Calu3 (cell line): ENCODE data around the gene BATF3. TPM values are rescaled to one million over a fixed set of nuclear protein-coding genes. Genes with fewer than 3 reads are reported as not detected.

Experiments
- BruUV-seq: library from RNA; stranded (reverse); fragments of 400-500 nt; replicated peaks from 2 replicates; lab custom pipeline; 2021; lab: Mats Ljungman, UMichigan
- CTCF ChIA-PET: fragments of 300-600 bp; sonication (Branson Sonifier 250); formaldehyde crosslinking; loops from one replicate; lab custom pipeline; 2022; ENCODE audit warnings: antibody characterized with exemption; lab: Charles Lee
- DNase-seq: peaks from one replicate; pipeline ENCODE4 v3.0.0; 2022
- H3K27ac Mint-ChIP-seq: one replicate; pipeline ENCODE4 v1.8.0; 2022; ENCODE audit warnings: mixed read lengths; ENCODE audit not compliant: unreplicated experiment
- H3K27me3 Mint-ChIP-seq: one replicate; pipeline ENCODE4 v1.8.0; 2022; ENCODE audit warnings: mixed read lengths; ENCODE audit not compliant: unreplicated experiment
- H3K36me3 Mint-ChIP-seq: one replicate; pipeline ENCODE4 v1.8.0; 2022; ENCODE audit warnings: mild to moderate bottlenecking, moderate library complexity, mixed read lengths; ENCODE audit not compliant: insufficient read depth, unreplicated experiment
- H3K4me1 Mint-ChIP-seq: one replicate; pipeline ENCODE4 v1.8.0; 2022; ENCODE audit warnings: mild to moderate bottlenecking, low read depth, mixed read lengths; ENCODE audit not compliant: unreplicated experiment
- H3K4me3 Mint-ChIP-seq: one replicate; pipeline ENCODE4 v1.8.0; 2022; ENCODE audit warnings: mild to moderate bottlenecking, low read depth, moderate library complexity, mixed read lengths; ENCODE audit not compliant: unreplicated experiment
- H3K9me3 Mint-ChIP-seq: one replicate; pipeline ENCODE4 v1.8.0; 2022; ENCODE audit warnings: low read depth, mixed read lengths; ENCODE audit not compliant: unreplicated experiment
- CTCF ChIP-seq: fragments of 200-600 bp; IDR thresholded peaks from one replicate; pipeline ENCODE4 v1.8.0; 2022; ENCODE audit warnings: antibody characterized with exemption; ENCODE audit not compliant: unreplicated experiment
- intact Hi-C: fragments of 100-400 bp; cut with micrococcal nuclease; formaldehyde crosslinking; loops from one replicate; pipeline ENCODE4 v1.10.0; 2022; ENCODE audit not compliant: unreplicated experiment
- total RNA-seq: library from RNA; stranded (reverse); gene quantifications from 2 replicates; pipeline ENCODE4 v1.2.3, GENCODE V29; 2022

Gene BATF3
- total RNA-seq, 1 experiment from 2014 or later: 0.90 TPM

- BruUV-seq: no TSS peak
- no peak for TF ChIP-seq CTCF
- H3K36me3 Mint-ChIP-seq: no peaks in the 10 kb centered on the region
- no peaks in the 10 kb centered on the region for H3K4me1 Mint-ChIP-seq
- H3K9me3 Mint-ChIP-seq: no peaks in the 10 kb centered on the region
- intact Hi-C loops: no loop called here
- no peak overlapping the region for H3K4me3 Mint-ChIP-seq
- CTCF ChIA-PET: interaction anchor here (0.6 kb wide), 1 partner anchor 1114 kb away, joined by 3 read pairs; no protein-coding TSS in a partner anchor
- H3K27me3 Mint-ChIP-seq: peaks cover 36% of the 10 kb centered on the region
- no peak for DNase-seq
- no peak overlapping the region for H3K27ac Mint-ChIP-seq
Observed at GRCh38 chr1:212684076-212684475, 15.6 kb downstream of the BATF3 start.

DNA sequence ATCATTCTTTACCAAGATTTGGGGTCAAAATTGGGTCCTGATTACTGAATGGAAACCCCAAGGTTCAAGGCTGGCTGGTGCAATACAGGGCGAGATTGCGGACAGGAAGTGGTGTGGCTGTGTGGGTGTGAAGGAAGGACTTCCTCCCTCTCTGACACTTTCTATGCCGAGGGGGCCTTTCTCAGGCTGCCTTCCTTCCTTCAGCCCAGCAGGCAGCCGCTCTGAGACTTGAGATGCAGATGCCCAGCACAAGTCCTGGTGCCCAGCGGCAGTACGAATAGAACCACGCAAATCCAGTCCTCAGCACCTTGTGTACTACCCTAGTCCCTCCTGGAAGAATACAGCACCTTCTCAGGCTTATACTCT is 16.3 kb downstream of the BATF3 start:
- no peaks in the 10 kb centered on the region for H3K9me3 Mint-ChIP-seq
- CTCF ChIA-PET: interaction anchor here (0.6 kb wide), 1 partner anchor 1113 kb away, joined by 3 read pairs; no protein-coding TSS in a partner anchor
- no peak overlapping the region for H3K4me3 Mint-ChIP-seq
- H3K27ac Mint-ChIP-seq: no peak overlapping the region
- no peak for TF ChIP-seq CTCF
- H3K27me3 Mint-ChIP-seq: peaks cover 42% of the 10 kb centered on the region
- BruUV-seq: no TSS peak
- intact Hi-C loops: no loop called here
- no peaks in the 10 kb centered on the region for H3K4me1 Mint-ChIP-seq
- DNase-seq: no peak
- no peaks in the 10 kb centered on the region for H3K36me3 Mint-ChIP-seq

DNA sequence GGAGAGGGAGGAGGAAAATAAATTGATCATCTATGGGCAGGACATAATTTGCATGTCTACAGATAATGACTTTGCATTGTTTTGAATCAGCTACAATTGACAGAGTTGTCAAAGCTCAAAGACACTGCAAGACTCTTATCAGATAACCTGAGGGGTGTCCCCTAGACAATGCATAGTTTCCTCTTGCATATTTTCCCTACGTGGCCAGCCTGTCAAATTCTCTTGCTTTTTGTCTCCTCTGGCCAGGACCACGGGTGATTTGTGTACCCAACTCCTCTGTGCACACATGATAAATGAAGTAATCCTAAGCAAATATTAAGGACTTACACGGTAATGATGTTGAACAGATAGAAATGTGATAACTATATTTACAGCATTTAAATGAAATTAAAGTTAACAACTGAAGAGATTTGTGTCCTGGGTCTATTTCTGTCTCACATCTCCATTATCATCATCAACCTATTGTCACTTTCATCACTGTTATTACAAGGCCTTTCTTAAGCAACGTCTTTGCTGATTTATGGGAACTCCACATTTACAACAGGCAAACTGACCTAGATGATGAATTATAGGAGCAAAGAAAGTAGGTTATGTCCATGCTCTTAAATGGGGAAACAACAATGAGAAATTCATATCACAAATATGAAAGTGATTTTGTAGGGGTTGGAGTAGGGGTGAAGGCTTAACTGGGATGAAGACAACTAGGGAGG is 18.8 kb downstream of the BATF3 start:
- H3K27ac Mint-ChIP-seq: no peak overlapping the region
- no peak for DNase-seq
- H3K27me3 Mint-ChIP-seq: peaks cover 54% of the 10 kb centered on the region
- H3K9me3 Mint-ChIP-seq: no peaks in the 10 kb centered on the region
- intact Hi-C loops: no loop called here
- TF ChIP-seq CTCF: no peak
- CTCF ChIA-PET: no interaction called here
- no TSS peak for BruUV-seq
- H3K36me3 Mint-ChIP-seq: no peaks in the 10 kb centered on the region
- no peak overlapping the region for H3K4me3 Mint-ChIP-seq
- H3K4me1 Mint-ChIP-seq: no peaks in the 10 kb centered on the region

GRCh38 chr1:212678456-212679410 is 20.9 kb downstream of the BATF3 start:
- H3K36me3 Mint-ChIP-seq: no peaks in the 10 kb centered on the region
- CTCF ChIA-PET: interaction anchor here (0.9 kb wide), 1 partner anchor 14 kb away, joined by 3 read pairs; no protein-coding TSS in a partner anchor
- no peaks in the 10 kb centered on the region for H3K9me3 Mint-ChIP-seq
- no peaks in the 10 kb centered on the region for H3K4me1 Mint-ChIP-seq
- no TSS peak for BruUV-seq
- no peak overlapping the region for H3K27ac Mint-ChIP-seq
- no peak overlapping the region for H3K4me3 Mint-ChIP-seq
- DNase-seq: no peak
- no peak for TF ChIP-seq CTCF
- H3K27me3 Mint-ChIP-seq: peaks cover 43% of the 10 kb centered on the region
- intact Hi-C loops: no loop called here
